Activated CD4-positive, alpha-beta T cell treated with anti-CD3 and anti-CD28 coated beads, Interleukin-2, amount 50 U/mL, for 24 hours (primary cell): ENCODE results near the gene TAF1L.
"Not testable (repeated sequence)": the region's sequence is repeated elsewhere in the genome, so short reads cannot be mapped to it uniquely, and the experiment has no call there.

Experiments used
- DNase-seq, 2 donors: peaks; one replicate each; pipeline ENCODE4 v3.0.0-alpha.2; 2020; ENCODE audit warnings: low read depth in 1 of 2, low spot score in 1 of 2

The TAF1L gene, protein sequence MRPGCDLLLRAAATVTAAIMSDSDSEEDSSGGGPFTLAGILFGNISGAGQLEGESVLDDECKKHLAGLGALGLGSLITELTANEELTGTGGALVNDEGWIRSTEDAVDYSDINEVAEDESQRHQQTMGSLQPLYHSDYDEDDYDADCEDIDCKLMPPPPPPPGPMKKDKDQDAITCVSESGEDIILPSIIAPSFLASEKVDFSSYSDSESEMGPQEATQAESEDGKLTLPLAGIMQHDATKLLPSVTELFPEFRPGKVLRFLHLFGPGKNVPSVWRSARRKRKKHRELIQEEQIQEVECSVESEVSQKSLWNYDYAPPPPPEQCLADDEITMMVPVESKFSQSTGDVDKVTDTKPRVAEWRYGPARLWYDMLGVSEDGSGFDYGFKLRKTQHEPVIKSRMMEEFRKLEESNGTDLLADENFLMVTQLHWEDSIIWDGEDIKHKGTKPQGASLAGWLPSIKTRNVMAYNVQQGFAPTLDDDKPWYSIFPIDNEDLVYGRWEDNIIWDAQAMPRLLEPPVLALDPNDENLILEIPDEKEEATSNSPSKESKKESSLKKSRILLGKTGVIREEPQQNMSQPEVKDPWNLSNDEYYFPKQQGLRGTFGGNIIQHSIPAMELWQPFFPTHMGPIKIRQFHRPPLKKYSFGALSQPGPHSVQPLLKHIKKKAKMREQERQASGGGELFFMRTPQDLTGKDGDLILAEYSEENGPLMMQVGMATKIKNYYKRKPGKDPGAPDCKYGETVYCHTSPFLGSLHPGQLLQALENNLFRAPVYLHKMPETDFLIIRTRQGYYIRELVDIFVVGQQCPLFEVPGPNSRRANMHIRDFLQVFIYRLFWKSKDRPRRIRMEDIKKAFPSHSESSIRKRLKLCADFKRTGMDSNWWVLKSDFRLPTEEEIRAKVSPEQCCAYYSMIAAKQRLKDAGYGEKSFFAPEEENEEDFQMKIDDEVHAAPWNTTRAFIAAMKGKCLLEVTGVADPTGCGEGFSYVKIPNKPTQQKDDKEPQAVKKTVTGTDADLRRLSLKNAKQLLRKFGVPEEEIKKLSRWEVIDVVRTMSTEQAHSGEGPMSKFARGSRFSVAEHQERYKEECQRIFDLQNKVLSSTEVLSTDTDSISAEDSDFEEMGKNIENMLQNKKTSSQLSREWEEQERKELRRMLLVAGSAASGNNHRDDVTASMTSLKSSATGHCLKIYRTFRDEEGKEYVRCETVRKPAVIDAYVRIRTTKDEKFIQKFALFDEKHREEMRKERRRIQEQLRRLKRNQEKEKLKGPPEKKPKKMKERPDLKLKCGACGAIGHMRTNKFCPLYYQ (N-terminal part only)

DNA sequence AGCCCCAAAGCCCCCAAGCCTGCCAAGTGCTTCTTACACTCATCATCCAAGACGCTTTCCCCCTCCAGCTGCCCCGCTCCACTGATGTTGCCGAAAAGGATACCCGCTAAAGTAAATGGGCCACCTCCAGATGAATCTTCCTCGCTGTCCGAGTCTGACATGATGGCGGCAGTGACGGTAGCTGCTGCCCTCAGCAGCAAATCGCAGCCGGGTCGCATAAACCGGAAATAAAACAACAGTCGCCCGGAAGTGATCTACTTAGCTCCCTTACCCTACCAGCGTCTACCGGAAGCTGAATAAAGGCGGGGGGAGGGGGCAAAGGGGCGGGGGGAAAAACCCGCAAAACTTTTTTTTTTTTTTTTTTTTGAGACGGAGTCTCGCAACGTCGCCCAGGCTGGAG is at the start of gene TAF1L:
TAF1L (minus strand) TSS at position 308 of the 400 bp plus-strand sequence; CDS start at position 218, 90 bp downstream.
- DNase-seq, result no peak

DNA sequence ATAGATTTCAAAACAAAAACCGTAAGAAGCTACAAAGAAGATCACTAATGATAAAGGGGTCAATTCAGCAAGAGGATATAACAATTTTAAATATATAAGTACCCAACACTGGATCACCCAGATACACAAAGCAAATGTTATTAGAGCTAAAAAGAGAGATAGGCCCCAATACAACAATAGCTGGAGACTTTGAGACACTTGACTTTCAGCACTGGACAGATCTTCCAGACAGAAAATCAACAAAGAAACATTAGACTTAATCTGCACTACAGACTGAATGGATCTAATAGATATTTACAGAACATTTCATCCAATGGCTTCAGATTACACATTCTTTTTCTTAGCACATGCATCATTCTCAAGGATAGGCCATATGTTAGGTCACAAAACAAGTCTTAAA is 46.3 kb upstream of the TAF1L start:
- DNase-seq, result no peak

DNA sequence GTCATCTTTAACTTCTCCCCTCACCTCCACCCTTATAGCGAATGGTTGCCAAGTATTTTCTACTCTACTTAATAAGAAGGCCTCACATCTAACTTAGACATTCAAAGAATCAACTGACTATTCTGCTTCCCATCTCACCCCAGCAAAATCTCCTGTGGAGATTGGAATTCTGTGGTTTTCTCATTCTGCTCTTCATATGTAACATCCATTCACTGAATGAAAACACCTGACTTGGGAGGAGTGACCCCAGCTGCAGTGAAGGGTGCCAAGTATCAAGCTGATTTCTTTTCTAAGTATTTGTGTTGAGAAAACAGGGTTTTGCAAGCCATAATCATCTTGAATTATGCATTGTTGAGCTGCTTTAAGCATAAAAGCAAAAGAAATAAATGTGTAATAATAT is 42.5 kb upstream of the TAF1L start:
- no peak for DNase-seq

DNA sequence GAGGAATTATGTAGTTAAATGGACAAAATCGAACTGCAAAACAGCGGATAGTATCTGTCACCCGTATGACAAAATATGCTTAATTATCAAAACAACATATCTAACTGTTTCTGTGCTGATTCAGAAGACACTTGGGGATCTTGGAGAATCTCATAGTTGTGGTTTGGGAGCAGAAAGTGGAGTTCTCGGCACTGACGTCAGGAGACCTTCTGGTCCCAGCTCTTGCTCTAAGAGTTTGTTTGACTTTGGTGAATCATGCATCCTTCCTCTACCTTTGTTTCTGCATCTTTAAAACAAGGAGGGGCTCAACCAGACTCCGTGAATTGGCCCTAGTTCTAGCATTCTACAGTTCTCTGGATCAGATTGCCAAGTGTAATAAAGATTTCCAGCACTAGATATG is 37.0 kb upstream of the TAF1L start:
- no peak for DNase-seq

DNA sequence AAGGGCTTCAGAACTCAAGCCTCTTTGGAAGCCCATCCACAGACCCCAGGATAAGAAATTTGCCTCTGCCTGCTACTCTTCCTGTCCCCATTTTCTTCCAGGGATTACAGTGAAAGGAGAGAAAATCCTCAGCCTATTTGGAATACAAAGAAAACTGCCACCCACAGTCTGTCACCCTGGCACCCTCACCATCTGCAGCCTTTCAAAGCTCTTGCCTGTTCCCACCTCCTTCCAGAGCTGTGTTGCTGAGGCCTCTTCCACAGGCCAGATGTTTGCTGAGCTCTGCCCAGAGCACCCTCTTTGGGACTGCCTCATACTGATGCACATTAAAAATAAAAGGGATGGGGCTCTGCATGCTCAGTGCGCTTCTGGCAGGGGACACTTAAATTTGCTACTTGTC is 35.9 kb upstream of the TAF1L start:
- DNase-seq, result no peak

DNA sequence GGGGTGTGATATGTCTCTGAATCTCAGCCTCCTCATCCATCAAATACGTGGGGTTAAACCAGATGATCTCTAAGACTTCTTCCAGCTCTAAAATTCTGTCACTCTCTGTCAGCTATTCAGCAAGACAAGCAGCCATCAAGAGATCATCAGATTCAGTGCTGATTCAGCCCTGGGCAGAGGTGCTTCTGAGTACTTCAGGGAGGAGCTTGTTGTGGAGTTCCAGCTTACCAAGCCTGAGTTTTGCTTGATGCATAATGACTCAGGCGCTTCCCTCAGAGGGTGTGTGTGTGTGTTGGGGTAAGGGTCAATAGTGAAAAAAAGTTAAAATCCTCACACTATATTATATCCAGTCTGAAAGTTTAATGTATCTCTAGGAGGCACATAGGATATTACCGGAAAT is 29.6 kb upstream of the TAF1L start:
- DNase-seq, result no peak

DNA sequence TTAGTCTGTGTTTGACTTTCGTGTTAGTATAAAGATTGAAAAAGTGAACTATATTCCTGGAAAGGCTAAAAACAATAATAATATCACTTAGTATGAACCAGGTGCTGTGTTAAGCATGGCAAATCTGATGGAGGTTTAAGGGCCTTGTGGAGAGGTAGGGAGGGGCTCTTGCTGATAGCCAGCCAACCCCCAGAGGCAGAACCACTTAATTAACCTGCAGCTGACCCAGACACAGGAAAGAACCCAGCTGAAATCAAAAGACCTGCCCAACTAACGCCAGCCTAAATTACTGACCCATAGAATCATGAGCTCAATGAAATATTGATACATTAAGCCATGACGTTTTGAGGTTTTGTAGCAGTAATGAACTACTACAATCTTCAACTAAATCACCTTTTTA is 28.3 kb upstream of the TAF1L start:
- DNase-seq, result no peak

DNA sequence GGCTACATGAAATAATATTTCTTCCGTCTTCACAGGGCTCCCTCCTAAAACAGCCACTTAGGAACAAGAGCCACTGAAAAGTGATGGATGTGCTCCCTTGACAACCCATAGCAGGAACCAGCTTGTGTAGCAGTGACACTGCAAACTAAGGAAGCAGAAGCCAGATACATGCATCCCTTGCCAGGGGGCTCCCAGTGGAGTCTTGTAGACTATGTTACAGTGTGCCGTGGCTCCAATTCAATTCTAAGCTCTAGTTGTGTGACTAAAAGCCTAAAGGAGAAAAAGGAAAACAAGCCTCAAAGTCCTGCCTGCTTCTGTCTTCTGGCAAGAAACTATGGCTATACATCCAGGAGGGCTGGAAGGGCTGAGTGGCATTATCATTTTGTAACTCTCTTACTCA is 12.2 kb upstream of the TAF1L start:
- DNase-seq, result no peak

DNA sequence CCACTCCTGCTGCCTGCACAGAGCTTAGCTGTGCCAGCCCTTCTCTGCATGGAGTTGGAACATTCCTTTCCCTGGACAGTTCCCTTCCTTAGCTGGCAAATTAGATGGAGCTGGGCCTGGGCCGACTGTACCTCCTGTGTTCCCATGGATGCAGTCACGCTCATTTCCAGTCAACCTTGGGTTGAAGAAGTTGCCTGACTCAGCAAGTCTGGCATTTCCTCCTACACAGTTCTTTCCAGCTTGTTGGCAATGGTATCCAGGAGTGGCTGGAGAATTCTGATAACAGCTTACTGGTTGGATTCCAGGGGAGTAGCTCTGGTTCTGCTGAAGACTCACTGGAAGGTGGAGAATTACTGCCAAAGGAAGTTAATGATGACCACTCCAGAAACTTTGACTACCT is 9.2 kb upstream of the TAF1L start:
- no peak for DNase-seq

DNA sequence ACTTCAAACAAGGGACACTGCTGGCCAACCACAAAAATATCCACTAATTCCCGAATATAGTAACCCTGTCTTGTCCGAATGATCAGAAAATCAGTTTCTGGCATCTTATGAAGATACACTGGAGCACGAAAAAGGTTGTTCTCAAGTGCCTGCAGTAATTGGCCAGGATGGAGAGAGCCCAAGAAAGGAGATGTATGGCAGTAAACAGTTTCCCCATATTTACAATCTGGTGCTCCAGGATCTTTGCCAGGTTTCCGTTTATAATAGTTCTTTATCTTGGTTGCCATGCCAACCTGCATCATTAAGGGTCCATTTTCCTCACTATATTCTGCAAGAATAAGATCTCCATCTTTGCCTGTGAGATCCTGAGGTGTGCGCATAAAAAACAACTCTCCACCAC is 2.3 kb downstream of the TAF1L start:
- DNase-seq, result not testable (repeated sequence)

DNA sequence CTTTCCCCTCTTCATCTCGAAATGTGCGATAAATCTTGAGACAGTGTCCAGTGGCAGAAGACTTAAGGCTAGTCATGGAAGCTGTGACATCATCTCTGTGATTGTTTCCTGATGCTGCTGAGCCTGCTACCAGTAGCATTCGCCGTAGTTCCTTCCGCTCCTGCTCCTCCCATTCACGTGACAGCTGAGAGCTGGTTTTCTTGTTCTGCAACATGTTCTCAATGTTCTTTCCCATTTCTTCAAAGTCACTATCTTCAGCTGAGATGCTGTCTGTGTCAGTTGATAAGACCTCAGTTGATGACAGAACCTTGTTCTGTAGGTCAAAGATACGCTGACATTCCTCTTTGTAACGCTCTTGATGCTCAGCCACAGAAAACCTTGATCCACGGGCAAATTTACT is 3.5 kb downstream of the TAF1L start:
- DNase-seq, result no peak

DNA sequence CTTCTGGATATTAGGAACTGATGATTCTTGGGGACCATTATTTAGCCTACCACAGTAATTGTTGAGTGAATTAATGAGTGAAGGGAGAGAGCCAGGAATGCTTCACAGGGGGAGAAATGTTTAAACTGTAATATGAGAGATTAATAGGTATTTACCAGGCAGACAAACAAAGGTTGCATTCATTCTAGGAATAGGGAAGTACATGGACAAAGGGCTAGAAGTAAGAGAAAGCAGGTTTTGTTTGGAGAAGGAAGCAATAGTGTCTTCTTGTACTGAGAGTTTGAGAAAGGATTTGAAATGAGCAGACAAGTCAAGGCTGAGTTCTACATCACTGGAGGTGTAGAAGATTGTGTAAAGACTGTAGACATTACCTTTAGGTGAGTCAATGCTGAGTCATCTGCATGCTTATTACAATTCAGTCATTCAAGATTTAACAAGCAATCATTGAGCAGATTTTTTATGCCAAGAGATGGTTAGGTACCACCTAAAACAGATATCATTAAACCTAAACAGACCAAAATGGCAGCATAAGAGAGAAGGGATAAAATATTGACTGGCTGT is 8.0 kb downstream of the TAF1L start:
- DNase-seq, result no peak

DNA sequence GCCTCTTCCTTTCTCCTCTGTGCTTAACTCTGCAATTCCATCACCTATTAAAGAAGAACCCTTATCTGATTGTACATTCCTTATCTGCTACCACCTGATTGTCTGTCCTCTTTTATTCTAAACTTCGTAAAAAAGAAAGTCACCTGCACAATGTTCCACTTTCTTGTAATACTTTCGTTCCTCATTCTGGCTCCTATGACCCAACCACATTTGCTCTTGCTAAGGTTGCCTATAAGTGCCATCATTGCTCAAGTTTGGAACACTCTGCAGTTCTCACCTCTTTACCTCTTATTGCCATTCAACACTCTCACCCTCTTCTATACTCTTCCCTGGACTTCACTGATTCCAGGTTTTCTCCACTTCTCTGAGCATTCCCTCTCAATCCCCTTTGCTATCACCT is 10.1 kb downstream of the TAF1L start:
- DNase-seq, result no peak

DNA sequence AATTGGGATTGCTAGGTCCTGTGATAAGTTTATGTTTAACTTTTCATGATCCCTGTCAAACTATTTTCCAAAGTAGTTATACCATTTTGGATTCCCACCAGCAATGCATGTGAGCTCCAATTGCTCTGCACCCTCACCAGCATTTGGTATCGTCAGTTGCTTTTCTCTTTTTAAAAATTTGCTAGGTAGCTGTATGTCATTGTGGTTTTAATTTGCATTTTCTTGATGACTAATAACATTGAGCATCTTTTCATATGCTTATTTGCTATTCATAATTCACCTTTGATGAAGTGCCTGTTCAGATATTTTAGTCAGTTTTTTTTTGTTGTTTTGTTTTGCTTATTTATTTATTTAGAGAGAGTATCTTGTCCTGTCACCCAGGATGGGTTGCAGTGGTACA is 12.5 kb downstream of the TAF1L start:
- DNase-seq, result no peak

DNA sequence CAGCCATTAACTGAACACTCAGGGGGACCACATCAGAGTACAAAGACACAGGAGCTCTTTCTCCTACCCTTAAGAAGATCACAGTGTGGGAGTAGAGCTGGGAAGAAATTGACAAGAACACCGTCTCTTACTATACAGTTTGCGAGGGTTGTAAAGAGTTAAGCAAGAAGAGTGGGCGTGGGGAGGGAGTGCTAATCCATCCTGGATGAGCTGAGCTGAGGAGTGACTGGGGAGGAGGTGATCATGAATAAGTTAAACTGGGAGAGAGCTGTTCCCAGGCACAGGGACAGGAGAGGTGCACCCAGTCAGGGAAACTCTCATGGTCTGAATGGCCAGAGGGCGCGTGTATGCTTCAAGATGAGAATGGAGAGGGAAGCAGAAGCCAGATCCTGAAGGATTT is 17.2 kb downstream of the TAF1L start:
- DNase-seq, result no peak

DNA sequence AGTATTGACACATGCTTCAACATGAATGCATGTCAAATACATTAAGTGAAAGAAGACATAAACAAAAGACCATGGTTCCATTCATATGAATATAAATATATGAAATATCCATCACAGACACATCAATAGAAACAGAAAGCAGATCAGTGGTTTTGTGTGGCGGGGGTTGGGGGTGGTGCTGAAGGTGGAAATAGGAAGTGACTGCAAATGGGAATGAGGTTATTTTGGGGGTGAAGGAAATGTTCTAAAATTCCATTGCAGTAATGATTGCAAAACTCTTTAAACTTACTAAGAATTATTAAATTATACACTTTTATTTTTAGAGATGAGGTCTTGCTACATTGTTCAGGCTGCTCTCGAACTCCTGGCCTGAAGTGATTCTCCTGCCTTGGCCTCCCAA is 28.7 kb downstream of the TAF1L start:
- DNase-seq, result no peak

DNA sequence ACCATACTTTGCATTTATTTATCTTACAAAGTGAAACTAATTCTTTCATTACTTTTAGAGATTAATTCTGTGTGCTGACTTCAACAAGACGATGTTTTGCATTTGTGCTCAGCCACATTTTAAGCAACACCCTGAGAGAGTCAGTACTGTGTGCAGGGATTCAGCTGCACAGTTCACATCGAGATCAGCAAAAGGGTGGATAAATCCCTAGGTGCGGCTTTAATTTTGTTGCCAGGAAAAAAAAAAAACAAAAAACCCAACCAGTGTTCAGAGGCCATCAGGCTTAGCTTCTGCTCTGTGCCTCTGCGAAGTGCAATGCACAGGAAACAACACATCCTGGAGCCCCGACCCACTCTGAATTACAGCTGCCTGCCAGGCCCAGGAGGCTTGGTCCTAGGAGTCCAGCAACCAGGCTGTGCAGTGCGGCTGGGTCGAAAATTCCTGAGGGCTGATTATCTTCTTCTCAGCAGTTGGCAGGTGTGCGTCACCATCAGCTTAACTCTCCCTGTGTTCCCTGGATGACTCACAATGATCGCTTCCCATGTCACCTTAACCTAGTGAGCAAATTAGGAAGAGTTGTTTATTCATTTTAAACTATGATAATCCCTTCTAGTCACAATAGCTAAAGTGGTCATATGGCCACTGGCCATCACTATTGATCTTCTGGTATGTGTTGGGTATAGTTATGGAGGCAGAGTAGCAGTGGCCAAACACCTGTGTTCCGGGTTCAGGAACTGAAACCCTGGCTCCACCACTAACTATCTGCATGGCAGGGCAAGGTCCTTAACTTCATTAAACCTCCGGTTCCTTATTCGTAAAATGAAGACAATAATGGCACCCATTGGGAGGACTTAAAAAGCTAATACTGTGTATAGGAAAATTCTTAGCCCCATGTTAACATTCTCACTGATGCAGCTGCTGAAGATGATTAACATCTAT is 31.3 kb downstream of the TAF1L start:
- DNase-seq, result no peak

DNA sequence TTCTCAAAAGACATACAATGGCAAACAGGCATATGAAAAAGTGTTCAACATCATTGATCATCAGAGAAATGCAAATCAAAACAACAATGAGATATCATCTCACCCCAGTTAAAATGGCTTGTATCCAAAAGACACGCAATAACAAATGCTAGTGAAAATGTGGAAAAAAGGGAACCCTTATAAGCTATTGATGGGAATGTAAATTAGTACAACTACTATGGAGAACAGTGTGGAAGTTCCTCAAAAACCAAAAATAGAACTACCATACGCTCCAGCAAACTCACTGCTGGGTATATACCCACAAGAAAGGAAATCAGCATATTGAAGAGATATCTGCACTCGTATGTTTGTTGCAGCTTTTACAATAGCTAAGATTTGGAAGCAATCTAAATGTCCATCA is 36.4 kb downstream of the TAF1L start:
- not testable (repeated sequence) for DNase-seq

DNA sequence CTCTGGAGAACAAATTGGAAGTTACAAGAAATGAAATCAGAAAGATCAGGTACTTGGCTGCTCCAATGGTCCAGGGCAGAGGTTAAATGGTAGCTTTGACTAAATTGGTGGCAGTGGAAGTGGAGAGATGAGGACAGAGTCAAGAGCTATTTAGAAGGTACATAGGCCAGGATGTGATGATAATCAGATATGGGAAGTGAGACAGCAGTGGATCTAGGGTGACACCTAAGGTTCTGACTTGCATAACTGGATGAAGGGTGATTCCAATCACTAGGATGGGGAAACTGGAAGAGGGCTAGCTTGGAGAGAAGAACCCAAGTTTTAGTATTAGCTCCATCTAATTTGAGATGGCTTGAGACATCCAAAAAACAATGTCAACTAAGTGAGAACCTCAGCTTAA is 38.5 kb downstream of the TAF1L start:
- DNase-seq, result no peak
